ENCODE measurements around the gene TGM5.
"Not testable (repeated sequence)": the region's sequence is repeated elsewhere in the genome, so short reads cannot be mapped to it uniquely, and the experiment has no call there.

Gene TGM5

DNA sequence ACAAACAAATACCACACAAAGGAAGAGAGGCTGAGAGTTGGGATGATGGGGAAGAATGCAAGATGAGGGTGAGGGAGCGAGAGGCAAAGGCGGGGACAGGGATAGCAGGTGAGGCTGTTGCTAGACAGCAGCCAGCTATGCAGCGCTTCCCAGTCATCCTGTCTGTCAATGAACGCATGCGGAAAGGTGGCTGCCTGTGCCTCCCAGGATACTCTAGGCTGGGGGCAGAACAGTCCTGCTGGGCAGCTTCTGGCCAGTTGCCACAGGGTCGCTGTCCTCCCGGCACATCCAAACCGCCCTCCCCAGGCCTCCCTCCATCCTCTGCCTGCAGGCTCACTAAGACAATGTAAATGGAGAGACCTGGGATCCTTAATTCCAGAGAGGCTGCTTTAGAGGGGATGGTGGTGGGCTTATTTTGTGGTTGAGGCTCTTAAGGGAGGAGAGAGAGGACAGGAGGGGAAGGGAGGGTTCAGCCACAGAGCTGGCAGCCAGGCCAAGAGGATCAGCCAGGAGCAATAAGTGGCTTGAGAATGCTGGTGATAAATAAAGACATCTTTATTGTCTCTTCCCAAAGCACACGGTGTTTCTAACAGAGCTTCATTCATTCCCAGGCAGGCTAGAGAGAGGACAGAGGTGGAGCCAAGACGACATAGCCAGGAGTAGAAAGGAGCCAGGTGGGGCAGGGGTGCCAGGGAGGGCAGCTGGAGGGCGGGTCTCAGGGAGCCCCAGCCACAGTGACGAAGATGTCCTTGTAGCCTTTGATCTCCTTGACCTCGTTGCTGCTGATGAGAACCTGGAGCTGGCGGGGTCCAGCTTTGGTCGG lies 9.2 kb upstream of the TGM5 start:
- no peak for DNase-seq

DNA sequence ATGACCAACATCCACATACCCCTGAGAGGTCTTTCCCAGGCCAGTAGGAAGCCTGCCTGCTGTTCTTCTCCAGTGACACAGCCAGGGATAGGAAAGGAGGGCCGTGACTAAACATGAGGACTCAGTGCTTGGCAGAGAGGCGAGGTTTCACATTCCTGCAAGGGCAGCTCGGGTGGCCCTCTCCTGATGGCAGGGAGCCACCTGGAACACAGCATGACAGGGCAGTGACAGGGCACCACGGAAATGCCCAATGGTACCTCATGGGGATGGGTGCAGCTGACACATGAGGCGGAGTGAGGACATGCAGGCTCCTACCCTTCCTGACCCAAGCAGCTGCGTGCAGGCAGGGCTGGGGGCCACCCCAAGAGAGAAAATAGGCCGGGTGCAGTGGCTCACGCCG lies 7.4 kb upstream of the TGM5 start:
- DNase-seq: no peak

DNA sequence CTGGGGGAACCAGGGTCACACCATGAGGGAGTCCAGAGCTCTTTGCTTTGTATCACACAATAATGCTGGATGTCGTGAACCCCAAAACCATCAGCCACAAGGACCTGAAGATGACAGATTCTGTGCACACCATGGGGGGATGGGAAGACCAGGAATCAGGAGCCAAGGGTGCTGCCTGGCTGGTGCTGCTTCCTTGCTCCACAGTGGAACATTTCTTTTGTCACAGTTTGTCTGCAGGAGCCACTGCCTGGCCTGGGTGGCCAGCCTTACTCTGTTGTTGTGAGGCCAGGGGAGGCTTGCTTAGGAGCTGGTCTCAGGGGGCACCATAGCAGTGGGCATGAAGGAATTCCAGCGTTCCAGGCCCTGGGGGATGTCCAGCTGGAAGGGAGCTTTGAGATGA lies 6.5 kb upstream of the TGM5 start:
- no peak for DNase-seq

DNA sequence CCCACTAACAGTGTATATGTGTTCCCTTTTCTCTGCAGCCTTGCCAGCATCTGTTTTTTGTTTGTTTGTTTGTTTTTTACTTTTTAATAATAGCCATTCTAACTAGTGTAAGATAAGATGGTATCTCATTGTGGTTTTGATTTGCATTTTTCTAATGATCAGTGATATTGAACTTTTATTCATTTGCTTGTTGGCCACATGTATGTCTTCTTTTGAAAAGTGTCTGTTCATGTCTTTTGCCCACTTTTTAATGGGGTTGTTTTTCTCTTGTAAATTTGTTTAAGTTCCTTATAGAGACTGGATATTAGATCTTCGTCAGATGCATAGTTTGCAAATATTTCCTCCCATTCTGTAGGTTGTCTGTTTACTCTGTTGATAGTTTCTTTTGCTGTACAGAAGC lies 5.2 kb upstream of the TGM5 start:
- DNase-seq: not testable (repeated sequence)

DNA sequence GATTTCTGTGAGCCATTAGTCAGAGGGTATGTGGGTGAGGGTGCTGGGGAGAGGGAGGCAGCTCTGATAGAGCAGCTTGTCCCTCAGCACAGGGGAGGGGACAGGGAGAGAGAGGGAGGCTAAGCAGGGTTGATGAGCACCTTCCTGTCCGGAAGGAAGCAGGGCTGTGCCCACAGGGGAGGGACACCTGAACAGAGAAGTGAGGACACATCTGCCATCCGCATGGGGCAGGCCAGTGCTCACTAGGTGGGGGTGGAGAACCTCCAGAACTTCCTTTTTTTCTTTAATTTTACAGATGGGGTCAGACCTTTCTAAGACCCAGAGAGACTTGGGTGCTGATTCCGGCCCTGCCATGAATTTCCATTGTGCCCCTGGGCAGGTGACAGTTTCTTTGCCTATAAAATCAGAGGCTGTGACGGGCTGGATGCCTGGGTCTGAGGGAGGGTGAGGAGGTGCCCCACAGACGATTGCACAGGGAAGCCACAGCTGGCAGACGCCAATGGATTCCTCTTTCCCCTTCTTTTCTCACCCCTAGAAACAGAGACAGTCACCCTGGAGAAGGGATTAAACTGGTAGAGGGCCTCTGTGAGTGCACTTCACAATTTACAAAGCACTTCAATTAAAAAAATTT lies 4.1 kb upstream of the TGM5 start:
- no peak for DNase-seq

DNA sequence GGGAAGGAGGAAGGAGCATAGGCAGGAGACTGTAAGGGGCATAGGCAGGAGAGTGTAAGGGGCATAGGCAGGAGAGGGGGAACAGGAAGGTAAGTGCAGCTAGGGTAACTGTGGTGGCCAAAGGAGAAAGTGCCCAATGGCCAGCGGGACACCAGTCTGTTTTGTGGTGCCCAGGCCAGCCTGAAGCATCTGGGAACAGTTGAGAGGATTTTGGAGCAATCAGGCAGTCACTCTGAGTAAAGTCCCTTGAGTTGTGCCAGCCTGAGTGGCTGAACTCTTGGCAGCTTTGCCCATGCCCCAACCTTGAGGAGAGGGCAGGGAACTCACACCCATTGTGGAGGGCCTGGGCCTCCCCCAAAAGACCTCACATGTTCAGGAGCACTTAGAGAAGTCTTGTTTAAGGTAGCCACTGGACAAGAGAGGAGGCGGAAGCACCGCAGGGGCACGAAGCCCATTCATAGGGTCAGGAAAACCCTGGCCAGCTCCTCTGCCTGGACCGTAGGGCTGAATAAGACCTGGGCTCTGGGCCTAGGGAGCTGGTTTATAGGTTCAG lies 3.5 kb upstream of the TGM5 start:
- no peak for DNase-seq

DNA sequence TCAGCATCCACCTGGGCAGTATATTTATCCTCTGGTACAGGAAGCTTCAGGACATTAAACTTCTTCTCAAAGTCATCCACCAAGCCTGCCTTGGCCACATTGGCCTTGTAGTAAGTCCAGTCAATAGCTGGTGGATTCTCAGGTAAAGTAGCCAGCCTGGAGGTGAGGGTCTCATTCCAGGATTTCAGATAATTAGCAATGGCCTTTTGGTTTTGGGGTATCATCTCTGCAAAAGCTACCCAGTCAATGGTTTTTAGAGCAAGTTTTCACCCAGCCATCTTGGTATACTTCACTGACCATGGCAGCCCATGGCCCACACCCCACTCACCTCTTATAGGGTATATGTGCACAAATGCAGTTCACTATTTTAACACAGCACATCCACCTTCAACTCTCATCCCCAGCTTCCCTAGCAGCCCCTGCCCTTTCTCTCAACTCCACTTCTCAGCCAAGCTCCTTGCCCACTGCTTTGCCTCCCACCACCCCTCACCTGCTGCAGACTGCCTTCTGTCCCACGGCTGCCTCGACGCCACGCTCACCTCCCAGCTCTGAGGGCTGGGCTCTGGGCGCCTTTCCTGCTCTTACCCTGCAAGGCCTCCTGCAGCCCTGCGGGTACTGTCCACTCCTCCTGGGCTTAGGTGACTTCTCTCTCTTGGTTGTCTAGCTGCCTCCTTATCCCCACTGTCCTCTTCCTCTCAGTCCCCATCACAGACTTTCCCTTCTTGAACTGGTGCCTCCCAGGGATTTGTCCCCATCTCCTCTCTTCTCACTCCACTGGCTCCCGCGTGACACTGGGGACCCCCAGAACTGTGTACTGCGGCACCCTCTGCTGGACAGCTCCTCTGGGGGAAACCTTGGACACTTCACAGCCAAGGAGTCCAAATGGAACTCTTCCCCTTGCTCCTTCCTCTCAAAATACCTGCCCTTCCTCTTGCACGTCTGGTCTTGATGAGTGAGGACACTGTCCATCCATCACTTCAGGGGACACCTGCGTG lies 1.7 kb upstream of the TGM5 start:
- DNase-seq: no peak

DNA sequence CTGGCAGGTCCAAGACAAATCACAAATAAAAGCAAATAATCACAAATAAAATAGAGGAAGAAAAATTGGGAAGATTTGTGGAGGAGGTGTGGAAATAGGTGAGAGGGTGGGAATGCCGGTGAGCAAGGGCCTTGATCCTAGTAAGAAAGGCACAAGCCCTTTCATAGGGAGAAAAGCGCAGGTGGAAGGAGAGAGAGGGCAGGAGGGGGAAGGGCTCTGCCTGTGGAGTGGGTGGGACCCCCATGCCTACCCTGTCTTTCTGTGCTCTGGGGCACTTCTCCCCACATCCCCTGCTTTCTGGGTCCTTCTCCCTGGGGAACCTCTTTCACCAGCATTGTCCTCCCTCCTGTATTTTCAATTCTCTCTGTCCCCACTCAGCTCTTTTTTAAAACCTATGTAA lies 711 bp upstream of the TGM5 start:
- no peak for DNase-seq

DNA sequence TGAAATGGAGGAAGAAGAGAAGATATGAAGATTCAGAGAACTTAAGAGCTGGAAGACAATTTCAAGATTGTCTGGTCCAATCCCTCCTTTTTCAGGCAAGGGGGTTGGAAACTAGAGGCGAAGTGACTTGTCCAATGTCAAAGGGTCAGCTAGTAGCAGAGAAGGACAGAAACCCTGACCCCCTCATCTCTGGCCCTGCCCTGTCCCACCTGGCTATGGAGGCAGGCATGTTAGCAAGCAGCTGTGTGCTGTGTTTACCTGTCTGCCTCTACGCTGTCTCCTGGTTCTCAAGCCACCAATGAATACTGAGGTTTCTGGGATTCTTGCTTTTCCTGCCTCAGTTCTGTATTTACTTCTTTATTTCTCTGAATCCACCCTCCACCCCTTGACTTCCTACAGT lies 342 bp downstream of the TGM5 start:
- no peak for DNase-seq

DNA sequence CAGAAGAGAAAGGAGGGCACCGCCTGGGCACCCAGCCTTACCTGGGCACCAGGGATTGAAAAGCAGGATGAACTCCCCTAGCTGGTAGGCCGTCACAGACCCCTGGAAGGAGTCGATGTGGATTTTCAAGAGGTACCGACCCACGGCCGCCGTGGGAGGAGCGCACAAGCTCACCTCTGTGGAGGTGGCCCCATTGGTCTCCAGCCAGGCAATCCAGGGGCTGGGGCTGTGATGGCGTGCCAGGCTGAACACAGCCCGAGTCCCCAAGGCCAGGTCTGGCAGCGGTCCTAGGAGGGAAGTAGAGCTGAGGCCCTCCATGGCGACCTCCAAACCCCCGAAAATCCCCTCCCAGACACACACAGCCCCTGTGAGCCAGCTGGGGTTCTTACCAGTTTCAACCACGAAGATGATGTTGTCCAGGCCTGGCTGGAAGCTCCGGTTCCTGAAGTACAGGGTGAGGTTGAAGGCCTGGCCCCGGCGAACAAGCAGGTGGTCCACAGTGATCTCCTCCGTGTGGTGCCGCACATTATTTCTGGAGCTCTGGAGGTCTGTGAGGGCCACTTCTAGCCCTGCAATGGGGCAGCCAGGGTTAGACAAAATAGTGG lies 6.6 kb downstream of the TGM5 start:
- no peak for DNase-seq

DNA sequence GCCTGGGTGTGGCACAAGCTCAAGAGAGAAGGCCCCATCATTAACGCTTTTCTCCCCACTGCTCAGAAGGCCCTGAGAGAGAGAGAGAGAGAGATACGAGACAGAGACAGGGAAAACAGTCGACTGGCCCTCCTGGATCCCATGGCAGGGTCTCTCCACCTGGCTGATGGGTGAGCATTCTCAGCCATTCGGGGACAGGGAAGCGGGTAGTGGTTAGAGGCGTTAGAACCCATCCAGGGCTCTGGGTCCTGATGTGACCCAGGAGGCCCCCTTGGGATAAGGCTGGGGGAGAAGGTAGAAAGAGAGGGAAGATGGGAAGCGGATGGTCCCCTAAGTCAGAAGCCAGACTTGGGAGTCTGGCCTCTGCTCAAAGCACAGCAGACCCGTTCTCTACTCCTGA lies 7.9 kb downstream of the TGM5 start:
- no peak for DNase-seq

DNA sequence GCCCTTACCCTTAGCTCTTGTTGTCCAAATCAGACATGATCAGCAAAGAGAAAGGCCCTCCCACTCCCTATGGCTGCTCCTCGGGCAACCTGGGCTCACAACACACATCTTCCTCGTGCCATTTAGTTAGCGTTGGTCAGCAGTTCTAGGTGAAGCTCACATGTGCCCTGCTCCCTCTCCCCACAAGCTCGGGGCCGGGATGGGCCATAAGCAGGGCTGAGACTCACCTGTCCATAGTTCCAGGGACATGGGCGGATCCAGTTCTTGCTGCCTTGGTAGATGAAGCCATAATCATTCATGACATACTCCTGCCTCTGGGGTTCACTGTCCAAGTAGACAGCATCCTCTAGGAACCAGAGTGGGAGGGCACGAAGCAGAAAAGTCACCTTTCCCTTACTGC lies 10.4 kb downstream of the TGM5 start:
- DNase-seq: no peak

DNA sequence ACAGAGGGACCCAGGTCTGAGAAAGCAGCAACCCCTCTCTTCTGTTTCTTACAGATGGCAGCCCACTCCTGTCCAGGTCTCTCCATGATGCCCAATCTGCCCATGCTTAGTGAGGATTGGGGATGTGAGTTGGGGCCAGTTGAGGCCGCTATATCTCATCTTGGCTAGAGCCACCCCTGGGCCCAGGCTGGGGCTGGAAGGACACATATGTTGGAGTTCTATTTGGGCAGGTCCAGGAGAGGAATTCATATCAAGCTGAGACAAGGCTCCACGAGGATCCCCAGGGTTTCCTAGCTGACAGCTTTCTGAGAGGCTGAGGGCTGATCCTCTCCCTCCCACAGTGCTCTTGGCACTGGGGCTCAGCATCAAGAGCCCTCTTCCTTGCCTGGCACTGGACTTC lies 11.4 kb downstream of the TGM5 start:
- no peak for DNase-seq

DNA sequence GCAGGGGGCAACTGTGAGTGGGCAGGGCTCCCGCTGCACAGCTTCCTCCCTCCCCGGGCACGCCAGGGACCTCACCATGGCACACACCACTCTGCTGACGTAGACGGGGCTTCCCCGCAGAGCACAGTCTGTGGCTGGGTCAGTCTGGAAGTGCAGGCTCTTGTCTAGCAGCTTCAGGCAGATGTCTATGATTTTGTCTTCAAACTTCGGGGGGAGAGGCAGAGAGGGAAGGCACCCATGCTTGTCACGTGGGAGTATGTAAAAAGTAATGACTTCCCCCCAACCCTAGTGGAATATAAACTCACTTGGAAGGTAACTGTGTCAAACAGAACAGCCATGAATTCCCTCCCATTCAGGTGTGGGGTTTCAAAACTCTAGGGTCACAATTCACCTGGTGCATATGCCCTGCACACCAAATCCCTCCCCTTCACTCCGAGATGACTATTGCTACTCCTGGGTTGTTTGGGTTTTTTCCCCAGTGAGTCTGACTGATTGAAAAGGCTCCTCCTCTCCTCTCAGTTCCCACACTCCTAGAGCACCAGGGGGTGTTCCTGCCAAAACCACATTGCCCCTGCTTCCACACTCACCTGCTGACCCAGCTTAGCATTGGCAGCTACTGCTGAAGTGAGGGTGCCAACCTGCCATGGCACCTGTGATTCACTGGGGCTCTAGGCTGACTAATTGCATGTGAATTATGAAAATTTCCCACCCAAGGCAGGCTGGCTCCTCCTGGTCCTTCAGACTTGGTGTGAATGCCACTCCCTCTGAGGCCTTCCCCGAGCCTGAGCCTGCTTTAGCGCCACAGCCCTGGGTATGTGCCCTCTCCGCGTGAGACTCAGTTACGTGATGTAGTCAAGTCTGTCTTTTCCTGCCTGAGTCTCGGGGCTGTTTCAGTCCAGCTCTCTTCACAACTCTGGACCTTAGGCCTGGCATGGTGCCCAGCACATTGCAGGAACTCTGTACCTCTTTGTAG lies 13.0 kb downstream of the TGM5 start:
- DNase-seq: no peak

DNA sequence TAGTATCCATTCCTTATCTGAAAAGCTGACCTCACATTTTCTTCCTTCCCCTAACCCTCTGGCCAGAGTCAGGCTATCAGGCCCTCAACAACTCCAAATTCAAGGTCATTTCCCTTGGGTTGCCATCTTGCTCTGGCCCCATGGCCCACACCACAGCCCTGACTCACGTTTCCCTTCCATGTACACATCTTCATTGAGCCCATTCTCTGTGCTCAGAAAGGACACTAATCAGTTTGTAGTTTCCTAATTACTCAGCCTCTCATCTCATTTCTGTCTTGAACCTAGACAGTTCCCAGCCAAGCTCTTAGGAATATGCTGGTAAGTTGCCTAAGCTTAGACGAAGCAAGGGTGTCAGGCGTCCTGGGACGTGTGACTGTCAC lies 14.9 kb downstream of the TGM5 start:
- DNase-seq: no peak

DNA sequence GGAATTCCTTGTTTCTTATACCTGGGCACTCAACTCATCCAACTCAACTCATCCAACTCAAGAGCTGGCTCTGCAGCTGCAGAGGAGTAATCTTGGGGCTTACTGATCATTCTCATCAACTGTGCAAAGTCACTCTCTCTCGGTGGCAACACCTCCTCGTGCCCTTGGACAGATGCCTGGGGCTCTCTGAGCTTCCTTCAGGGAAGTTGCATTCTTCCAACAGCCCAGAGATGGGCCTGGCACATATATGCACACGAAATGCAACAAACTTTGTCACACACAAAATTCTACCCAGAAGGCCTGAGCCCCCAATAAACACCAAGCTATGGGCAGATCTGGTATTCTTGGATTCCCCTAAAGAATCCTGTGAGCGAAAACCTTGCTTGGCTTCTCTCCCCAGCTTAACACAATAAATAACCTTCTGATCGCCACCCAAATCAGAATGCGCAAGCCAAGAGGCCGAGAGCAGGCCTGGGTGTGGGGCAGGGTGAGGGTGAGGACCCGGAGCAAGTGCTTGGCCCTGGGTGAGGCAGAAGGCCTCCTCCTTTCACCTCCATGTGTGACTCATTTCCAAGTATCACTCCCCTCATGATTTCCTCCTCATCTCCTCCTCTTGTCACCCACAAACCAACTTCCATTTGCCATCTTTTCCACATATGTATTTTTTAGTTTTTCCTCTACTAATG lies 15.4 kb downstream of the TGM5 start:
- DNase-seq: no peak

DNA sequence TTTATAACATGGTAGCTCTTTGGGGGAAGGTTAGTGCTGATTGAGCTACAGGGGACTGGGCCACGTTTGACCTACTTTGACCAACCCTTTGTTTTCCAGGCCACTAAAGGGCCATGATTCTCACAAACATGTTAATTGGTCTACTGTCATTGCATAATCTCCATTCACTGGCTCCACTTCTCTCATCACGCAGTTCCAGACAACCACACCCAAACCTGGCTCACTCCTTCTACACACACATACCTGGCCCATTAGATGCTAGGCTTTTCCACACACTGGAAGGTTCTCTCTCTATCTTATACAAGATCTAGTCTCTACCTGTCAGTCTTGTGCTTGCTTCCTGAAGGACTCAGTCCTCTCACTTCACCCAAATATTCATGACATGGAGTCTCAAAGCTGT lies 15.9 kb downstream of the TGM5 start:
- DNase-seq: no peak

DNA sequence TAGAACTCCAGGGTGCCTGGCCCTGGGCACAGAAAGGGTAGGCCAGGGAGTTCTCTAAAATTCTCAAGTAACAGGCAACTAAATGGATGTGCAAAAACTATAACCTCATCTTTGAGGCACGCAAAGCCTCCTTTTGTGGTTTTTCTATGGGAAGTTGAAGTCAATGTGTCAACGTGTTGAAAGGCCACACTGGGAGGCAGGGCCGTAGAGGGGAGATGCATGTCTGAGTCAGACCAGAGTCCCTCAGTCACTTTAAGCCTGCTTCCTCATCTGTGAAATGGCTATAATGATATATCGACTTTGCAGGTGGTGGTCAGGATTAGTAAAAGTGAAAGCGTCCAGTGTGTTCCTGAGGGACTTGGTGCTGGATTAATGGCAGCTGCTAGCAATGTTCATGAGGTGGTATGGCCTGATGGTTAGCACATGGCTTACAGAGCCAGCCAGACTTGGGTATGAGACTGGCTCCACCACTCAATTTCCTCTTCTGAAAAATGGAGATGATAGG lies 17.0 kb downstream of the TGM5 start:
- DNase-seq: no peak

DNA sequence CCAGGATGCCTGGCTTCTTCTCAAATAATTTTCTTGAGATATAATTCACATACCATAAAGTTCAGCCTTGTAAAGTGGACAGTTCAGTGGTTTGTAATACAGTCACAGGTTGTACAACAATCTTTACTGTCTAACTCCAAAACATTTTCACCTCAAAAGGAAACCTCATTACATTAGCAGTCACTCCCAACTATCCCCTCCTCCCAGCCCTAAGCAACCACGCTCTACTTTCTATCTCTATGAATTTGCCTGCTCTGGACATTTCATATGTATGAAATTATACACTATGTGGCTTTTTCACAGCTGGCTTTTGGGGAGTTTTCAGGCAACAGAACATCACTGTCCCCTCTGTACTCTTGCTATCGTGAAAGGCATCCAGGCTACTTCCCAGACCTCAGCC lies 17.5 kb downstream of the TGM5 start:
- no peak for DNase-seq

DNA sequence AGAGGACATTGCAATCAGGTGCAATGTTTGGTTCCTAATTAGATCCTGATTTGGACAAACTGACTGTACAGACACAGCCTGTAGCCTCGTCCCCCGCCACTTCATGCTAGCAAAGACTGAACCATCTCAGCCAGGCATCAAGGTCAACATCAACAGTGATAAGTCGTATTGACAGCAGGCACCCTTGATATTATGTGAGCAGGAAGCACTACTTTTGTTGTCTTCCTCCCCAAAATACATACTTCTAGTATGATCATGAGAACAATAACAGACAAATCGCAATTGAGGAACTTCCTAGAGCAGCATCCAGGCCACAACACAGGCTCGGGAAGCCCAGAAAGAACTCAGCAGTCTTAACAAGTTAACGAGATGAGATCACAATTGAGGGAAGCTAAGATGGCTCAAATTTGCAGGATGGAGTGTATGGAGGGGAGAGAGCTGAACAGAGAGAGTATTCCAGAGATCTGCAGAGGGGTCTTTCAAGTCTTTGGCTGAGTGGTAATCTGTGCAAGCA lies 20.4 kb downstream of the TGM5 start:
- DNase-seq: no peak

DNA sequence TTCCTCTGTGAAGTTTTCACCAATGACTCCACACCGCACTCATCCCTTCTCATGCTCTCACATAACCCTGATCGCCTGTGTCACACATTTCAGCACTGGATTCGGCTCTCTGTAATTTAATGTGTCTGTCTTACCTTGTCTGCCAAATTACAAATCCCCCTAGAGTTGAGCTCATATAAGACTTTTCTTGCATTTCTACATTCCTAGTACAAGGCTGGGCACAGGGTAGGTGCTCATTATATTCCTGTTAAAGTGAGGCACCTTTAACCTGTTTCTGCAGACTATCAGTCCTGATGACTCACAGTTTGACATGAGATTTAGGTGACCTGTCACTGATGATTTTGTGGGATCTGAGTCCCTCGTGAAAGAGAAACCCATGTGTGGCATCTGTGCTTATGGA lies 22.6 kb downstream of the TGM5 start:
- DNase-seq: no peak
